KBM-7 (cell line): ENCODE data around the gene TMEM192.
"Not testable (repeated sequence)": the region's sequence is repeated elsewhere in the genome, so short reads cannot be mapped to it uniquely, and the experiment has no call there.

ENCODE experiments used
- DNase-seq: peaks from one replicate; pipeline ENCODE4 v3.0.0-alpha.2; 2015
- in situ Hi-C: fragments of 300-500 bp; cut with MboI; formaldehyde crosslinking; loops from 2 replicates; pipeline ENCODE4 v1.14.3; 2020; ENCODE audit warnings: low sequenced_read_pairs, low pct_unique_long_range_greater_than_20kb, mixed read lengths

TMEM192 gene

DNA sequence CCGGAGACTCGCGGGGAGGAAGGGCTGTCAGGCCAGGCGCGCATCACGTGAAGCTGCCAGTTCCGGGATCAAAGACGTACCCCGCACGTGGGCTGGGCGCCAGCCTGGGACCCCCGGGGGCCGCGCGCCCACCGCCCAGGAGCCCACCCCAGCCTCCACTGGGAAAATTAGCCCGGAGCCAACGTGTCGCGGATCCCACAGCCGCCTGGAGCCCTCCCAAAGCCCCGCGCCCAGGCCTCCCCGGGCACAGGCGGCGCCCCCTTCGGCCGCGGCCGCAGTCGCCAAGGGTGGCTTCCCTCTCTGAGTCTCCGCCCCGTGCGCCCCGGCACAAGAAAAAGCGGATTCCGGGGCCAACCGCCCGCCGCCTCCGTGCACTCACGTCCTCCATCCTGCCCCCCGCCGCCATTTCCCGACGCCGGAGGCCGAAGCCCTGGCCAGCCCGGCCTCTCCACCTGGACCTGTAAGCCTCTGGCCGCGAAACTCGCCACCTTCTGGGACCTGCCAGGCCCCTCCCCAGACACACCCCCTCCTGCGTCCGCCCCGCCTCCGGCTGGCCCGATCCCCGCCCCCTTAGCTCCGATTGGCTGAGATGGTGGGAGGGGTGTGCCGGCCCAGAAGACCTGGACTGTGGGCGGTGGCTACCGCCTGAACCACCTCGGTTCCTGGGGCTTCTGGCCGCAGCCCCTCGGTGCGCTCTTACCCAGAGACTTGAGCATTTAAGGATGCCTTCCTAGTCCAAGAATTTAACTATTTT, at the start of gene TMEM192:
Gene TMEM192 (minus strand): TSS at position 493 of the 754 bp plus-strand sequence. CDS start 87 bp downstream, at position 406.
- in situ Hi-C loops, result no loop called here
- DNase-seq, result peak; percentile 90

DNA sequence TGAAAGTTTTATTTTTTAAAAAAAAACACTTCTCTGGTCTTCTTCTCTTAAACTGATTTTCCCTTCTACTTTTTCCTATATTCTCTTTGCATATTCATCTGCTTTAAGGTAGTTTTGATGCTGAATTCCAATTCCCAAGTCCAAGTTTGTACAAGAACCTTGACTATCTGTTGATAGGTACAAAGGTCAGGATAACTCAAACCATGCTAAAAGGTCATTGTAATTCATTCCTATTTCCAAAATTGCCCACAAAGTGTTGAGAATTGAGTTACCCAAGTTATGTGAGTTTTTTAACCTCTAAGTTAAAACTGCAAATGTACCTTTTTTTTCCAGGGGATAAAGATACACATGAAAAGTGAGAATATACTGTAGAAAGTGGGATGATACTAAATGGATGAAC, 46.1 kb upstream of the TMEM192 start:
- in situ Hi-C loops, result no loop called here

DNA sequence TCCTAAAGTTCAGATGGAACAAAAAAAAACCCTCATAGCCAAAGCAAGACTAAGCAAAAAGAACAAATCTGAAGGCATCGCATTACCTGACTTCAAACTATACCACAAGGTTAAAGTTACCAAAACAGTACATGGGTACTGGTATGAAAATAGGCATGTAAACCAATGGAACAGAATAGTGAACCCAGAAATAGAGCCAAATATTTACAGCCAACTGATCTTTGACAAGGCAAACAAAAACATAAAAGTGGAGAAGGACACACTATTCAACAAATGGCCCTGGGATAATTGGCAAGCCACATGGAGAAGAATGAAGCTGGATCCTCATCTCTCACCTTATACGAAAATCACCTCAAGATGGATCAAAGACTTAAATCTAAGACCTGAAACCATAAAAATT, 44.2 kb upstream of the TMEM192 start:
- no peak for DNase-seq
- in situ Hi-C loops, result no loop called here

More for the DNA sequence above, 46.1 kb upstream of the TMEM192 start:
- DNase-seq, result no peak

DNA sequence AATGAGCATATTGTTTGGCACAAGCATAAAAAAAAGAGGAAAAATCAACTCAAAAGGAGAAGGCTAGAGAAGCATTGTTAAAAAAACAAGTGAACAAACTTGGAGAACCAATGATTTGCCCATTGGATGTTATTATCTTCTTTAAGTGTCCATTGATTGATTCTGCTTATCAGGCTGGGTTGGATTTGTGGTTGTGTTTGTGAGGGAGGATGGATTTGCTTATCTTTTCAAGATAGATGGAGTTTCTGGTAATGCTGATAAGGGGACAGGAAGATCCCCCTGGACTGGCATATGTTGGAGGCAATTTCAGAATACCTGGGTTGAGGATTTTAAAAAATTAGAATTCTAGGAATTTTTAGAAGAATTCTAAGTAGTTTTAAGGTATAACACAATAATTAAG, 41.8 kb upstream of the TMEM192 start:
- in situ Hi-C loops, result no loop called here
- no peak for DNase-seq

DNA sequence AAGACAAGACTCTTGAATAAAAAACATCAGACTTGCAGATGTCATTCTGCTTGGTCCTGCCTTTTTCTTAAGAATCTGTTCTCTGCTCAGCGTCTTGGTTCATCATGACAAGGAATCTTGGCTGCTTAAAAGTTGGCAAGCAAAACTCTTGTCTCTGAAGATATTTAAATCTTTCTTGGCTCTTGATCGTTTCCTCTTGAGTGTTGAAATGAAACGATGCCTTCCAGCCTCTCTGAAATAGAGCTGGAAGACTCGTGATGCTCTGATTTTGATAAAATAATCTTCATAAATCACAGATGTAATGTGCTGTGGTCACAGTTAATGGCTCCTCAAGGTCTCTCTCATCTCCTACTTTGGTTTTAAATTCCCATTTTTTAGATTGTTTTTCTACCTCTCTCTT, 39.9 kb upstream of the TMEM192 start:
- DNase-seq, result no peak
- in situ Hi-C loops, result no loop called here

DNA sequence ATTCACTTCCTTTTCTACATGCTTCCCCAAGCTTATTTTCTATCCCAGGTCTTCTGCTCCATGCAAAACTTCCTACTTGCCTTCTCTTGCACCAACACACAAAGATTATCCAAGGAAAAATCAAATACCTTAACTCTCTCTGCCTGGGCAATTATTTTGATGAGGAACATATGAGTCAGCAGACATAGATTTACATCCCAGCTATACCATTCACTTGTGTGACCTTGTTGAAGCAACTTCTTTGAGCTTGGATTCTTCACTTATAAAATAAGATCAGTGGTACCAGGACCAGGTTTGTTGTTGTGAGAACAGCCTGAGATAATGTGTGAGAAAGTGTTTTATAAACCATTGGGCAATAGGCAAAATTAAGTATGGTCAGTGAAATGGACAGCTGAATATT, 39.1 kb upstream of the TMEM192 start:
- in situ Hi-C loops, result no loop called here

DNA sequence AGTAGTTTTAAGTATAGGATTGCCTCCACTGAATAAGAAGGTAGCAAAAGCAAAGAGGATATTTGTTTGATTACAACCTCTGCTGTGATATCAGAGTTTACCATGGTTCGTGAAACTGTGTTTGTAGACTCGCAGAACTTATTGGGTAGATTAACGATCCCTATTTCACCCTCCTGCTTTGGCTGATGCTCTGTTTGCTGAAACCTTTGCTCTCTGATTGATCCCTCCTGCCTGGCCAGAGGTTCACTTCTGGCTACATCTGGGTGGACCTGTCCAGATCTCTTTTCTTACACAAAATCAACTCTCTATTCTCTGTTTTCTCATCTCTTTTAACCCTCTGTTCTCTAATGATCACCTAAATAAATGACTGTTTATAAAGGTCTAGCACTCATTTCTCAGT, 37.9 kb upstream of the TMEM192 start:
- in situ Hi-C loops, result no loop called here
- no peak for DNase-seq

More for the DNA sequence above, 39.1 kb upstream of the TMEM192 start:
- DNase-seq, result no peak

DNA sequence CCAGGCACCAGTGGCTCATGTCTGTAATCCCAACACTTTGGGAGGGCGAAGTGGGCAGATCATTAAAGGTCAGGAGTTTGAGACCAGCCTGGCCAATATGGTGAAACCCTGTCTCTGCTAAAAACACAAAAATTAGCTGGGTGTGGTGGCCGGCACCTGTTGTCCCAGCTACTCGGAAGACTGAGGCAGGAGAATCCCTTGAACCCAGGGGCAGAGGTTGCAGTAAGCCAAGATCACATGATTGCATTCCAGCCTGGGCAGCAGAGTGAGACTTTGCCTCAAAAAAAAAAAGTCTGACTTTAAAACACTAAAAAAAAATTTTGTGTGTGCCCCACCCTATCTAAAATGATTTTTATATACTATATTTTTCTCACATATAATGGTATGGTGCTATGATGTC, 26.2 kb upstream of the TMEM192 start:
- in situ Hi-C loops, result loop anchor here (25.0 kb wide), 2 partner anchors 198 to 323 kb away; partner anchors contain the start of gene MSMO1
- DNase-seq, result no peak

DNA sequence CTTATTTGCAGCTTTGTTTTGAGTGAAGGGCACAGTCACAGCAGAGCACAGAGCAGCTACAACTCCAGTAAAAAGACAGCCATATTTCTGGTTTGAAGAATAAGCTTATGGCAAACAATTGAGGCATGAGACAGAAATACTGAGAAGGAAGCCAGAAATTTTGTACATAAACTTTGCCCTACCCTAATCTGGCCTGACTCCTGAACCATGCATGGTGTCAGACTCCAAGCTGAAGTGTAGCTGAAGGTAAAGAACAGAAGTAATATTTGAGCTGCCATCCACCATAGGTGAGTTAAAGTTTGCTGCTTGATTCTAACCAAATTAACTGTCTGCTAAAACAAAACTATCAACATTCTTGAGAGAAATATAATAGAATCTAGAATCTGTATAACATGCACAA, 24.5 kb upstream of the TMEM192 start:
- in situ Hi-C loops, result loop anchor here (25.0 kb wide), 2 partner anchors 200 to 325 kb away; partner anchors contain the start of gene MSMO1
- DNase-seq, result no peak

DNA sequence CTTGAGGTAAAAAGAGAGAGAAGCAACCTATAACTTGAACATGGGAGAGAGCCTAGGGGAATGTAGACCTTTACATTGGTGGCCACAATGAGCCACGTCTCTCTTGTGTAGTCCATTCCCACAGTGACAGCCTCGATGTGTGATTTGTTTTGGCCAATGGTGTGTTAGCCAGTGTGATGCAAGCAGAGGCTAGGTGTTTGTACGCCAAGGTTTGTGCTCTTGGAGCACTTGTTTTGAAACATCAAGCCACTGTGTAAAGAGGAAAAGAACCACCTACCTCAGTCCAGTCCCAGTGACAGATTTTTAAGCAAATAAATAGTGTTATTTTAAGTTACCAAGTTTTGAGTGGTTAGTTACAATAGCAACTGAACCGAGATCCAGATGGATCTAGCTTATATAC, 23.9 kb upstream of the TMEM192 start:
- DNase-seq, result no peak
- in situ Hi-C loops, result loop anchor here (25.0 kb wide), 2 partner anchors 201 to 326 kb away; partner anchors contain the start of gene MSMO1

DNA sequence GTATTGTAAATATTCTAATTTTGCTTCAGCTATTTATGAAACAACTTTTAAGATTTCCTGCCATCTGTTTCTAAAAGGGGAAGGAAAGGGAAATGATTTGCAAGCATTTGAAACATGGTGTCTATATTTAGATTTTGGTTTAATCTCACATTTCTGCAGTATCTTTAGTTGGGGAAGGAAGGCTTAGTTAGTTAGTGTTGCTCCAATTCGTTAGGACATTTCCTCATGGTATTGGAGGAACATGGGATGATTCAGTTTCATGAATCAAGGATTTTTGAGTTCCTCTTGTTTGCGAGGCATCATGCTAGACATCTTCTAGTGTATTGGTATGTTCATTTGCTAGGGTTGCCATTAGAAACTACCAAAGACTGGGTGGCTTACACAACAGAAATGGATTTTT, 20.5 kb upstream of the TMEM192 start:
- in situ Hi-C loops, result loop anchor here (25.0 kb wide), 2 partner anchors 204 to 329 kb away; partner anchors contain the start of gene MSMO1
- DNase-seq, result peak; percentile 75

DNA sequence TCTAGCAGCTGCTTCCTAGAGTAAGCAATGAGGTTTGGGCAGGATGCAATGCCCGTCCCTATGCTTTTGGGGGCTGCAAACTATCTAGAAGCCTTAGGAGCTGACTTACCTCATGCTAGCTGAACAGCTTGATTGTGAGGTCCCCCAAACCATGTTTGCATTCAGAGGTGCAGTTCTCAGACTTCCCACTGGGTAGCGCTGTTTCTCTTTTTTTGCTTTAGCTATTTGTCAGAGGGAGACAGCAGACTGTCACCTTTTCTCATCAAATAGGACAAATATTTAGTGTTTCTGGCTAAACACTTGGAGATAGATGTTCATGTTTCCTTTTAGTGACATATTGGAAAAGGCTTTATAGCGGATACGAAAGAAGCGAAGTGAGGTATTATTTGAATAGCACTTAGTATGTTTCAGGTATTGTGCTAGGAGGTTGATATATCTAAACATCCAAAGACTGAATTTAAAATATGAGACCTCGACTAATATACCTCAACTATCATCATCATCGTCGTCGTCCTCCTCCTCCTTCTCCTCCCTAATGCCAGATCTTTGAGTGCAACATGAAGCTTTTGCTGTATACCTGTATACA, 18.7 kb upstream of the TMEM192 start:
- in situ Hi-C loops, result loop anchor here (25.0 kb wide), 2 partner anchors 206 to 331 kb away; partner anchors contain the start of gene MSMO1
- peak; percentile 85 for DNase-seq

DNA sequence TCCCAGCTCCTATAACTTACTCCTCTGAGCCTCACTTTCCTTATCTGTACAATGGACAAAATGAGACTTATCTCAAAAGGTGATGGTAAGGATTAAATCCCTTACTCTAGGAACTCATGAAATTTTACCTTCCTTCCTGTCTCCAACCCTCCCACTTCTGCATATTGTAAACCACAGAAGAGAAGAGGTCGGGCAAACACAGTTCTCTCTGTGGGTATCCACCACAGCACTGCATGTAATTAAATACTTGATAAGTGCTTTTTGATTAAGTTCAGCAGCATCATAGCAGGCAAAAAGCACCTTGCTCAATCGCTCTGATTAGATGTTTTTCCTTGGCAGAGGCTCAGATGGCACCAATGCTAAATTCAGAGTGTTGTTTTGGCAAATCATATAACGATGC, 17.3 kb upstream of the TMEM192 start:
- DNase-seq, result peak; percentile 59
- in situ Hi-C loops, result loop anchor here (25.0 kb wide), 2 partner anchors 207 to 332 kb away; partner anchors contain the start of gene MSMO1

DNA sequence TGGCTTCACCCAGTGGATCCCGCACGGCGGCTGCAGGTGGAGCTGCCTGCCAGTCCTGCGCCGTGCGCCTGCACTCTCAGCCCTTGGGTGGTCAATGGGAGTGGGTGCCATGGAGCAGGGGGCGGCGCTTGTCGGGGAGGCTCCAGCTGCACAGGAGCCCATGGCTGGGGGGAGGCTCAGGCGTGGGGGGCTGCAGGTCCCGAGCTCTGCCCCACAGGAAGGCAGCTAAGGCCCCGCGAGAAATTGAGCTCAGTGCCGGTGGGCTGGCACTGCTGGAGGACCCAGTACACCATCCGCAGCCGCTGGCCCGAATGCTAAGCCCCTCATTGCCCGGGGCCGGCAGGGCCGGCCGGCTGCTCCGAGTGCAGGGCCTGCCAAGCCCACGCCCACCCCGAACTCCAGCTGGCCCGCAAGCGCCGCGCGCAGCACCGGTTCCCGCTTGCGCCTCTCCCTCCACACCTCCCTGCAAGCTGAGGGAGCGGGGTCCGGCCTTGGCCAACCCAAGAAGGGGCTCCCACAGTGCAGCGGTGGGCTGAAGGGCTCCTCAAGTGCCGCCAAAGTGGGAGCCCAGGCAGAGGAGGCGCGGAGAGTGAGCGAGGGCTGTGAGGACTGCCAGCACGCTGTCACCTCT, 13.3 kb upstream of the TMEM192 start:
- in situ Hi-C loops, result loop anchor here (25.0 kb wide), 2 partner anchors 211 to 336 kb away; partner anchors contain the start of gene MSMO1

DNA sequence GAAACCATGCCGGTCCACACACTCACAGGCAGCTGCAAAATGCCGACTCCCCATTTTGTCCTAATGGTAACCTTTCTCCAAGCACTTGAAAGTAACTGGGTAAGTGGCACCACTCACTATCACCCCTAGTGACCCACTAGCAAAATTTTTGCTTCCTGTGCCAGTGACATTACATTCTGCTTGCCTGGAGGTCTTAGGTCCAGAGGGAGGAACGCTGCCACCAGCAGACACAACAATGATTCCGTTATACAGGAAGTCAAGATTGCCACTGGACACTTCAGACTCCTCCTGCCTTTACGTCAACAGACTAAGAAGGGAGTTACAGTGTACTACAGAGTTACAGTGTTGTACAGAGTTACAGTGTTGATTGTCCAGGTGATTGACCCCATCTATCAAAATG, 11.8 kb upstream of the TMEM192 start:
- in situ Hi-C loops, result no loop called here

More for the DNA sequence above, 13.3 kb upstream of the TMEM192 start:
- not testable (repeated sequence) for DNase-seq

DNA sequence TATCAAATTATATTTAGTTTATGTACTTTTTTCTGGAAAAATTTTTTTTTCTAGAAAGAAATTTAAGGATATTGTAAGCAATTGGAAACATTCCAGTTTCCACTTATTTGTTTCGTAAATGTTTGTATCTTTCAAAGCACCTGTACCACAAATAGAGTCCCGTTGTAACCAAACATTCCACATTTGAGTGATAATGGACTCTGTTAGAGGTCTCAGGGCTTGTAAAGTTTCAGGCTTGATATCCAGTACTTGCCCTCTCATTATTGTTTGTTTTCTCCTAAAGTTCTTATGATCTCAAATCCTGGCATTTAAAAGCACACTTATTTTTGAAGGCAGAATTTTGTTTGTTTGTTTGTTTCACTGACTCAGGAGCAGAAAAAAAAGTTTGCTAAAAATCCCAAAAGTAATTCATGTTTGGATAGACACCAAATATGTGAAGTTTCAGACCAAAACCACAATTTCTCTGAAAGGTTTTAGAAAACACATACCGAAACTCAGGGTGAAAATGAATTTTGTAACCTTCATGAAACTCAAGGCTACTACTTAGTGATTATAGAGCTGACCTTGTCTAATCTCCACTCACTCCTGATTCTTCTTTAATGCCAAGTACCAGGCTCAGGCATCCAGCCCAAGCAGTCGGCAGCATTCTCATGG, 5.7 kb upstream of the TMEM192 start:
- in situ Hi-C loops, result no loop called here
- DNase-seq, result no peak

More for the DNA sequence above, 11.8 kb upstream of the TMEM192 start:
- no peak for DNase-seq

DNA sequence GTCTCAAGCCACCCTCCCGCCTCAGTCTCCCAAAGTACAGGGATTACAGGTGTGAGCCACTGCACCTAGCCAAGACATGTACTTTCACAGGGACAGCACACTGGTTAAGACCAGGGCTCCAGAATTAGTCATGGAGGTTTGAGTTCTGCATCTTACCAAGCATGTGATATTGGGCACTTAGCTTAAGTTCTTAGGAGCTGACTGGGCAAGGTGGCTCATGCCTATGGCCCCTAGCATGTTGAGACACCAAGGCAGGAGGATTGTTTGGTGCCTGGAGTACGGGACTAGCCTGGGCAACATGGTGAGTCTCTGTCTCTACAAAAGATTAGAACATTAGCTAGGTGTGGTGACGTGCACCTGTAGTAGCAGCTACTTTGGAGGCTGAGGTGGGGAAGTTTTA, 2.6 kb upstream of the TMEM192 start:
- no peak for DNase-seq
- in situ Hi-C loops, result no loop called here

DNA sequence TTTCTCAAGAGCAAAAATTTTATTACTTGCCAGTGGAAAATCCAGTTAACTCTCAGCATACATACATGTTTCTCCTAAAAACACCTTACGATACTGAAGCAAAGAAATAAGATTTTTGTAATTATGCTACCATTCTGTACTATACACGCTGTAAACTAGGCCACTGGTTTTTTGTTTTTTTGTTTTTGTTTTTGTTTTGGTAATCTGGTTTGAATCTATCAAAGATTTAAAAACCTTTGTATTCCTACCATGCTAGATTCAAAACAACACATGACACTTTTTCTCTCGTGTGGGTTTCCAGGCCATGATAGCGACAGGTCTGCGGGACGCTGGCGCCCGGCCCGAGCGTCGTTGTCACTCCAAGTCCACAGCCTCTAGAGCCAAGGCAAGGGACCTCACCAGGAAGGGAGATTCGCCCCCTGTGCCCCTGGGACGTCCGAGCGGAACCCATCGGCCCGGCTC, 723 bp downstream of the TMEM192 start:
- no peak for DNase-seq

DNA sequence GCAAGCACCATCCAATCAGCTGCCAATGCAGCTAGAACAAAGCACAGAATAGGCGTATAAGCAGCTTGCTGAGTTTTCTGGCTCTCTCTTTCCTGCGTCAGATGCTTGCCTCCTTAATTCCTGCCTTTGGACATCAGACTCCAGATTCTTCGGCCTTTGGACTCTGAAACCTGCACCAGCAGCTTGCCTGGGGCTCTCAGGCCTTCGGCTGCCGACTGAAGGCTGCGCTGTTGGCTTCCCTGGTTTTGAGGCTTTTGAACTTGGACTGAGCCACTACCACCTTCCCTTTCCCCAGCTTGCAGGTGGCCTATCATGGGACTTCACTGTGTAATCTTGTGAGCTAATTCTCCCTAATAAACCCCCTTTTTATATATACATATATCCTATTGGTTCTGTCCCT, 6.1 kb downstream of the TMEM192 start:
- in situ Hi-C loops, result no loop called here
- DNase-seq, result no peak

More for the DNA sequence above, 723 bp downstream of the TMEM192 start:
- in situ Hi-C loops, result no loop called here
